HFFc6 (cell line): ENCODE results near the gene TSKS. TPM values are rescaled to one million over a fixed set of nuclear protein-coding genes. Genes with fewer than 3 reads are reported as not detected.
A peak's percentile ranks its signal among the peaks of the same experiment; 100 is the strongest.

Experiments
- DNase-seq: peaks from one replicate; pipeline ENCODE4 v3.0.0-alpha.2; 2018
- H3K27ac Mint-ChIP-seq: 2 replicates; pipeline ENCODE4 v1.8.0; 2020; ENCODE audit warnings: mild to moderate bottlenecking, mixed read lengths
- H3K27me3 Mint-ChIP-seq: 2 replicates; pipeline ENCODE4 v1.8.0; 2021; ENCODE audit warnings: mild to moderate bottlenecking, moderate library complexity, mixed read lengths; ENCODE audit not compliant: insufficient read depth
- H3K36me3 Mint-ChIP-seq: 2 replicates; pipeline ENCODE4 v1.8.0; 2021; ENCODE audit warnings: low read depth, mixed read lengths
- H3K4me1 Mint-ChIP-seq: 2 replicates; pipeline ENCODE4 v1.8.0; 2020; ENCODE audit warnings: low read depth, mixed read lengths
- H3K4me3 Mint-ChIP-seq: 2 replicates; pipeline ENCODE4 v1.8.0; 2020; ENCODE audit warnings: mild to moderate bottlenecking, moderate library complexity, mixed read lengths
- H3K9me3 Mint-ChIP-seq: 2 replicates; pipeline ENCODE4 v1.8.0; 2020; ENCODE audit warnings: mild to moderate bottlenecking, mixed read lengths
- CTCF ChIP-seq: fragments of 200-600 bp; sonication (generic); IDR thresholded peaks from 2 replicates; pipeline ENCODE4 v1.5.0; 2021; ENCODE audit warnings: antibody characterized with exemption, mild to moderate bottlenecking
- total RNA-seq, 6 experiments: library from RNA; stranded (reverse); fragmentation: NEBNext Ultra II Directional; extraction: Animal tissue kit (Norgen Biotek cat#: 25700); gene quantifications; 2 replicates in 1 of 6; 3 replicates in 5 of 6; pipeline ENCODE4 v1.2.3, GENCODE V29; 2021

TSKS gene
- total RNA-seq, 6 experiments from 2014 or later: not detected

GRCh38 chr19:49776371-49776764 is 13.3 kb upstream of the TSKS start:
- Mint-ChIP-seq H3K9me3 (no peaks in the 10 kb centered on the region), H3K4me3 (no peak overlapping the region), H3K4me1 (peaks cover 8% of the 10 kb centered on the region), H3K27me3 (0 out of 2 replicates have a peak, but pooled peaks cover 2% of the 10 kb centered on the region), H3K36me3 (no peaks in the 10 kb centered on the region), H3K27ac (peak overlapping the region; percentile 8; the same call in 1 of the 2 replicates)
- TF ChIP-seq CTCF: no peak
- no peak for DNase-seq

- no peaks in the 10 kb centered on the region for H3K36me3 Mint-ChIP-seq
- H3K9me3 Mint-ChIP-seq: no peaks in the 10 kb centered on the region
- no peak for TF ChIP-seq CTCF
- no peak overlapping the region for H3K4me3 Mint-ChIP-seq
- H3K27me3 Mint-ChIP-seq: 0 out of 2 replicates have a peak, but pooled peaks cover 2% of the 10 kb centered on the region
- no peak for DNase-seq
- H3K4me1 Mint-ChIP-seq: peaks cover 8% of the 10 kb centered on the region
- no peak overlapping the region; the same call in 1 of the 2 replicates for H3K27ac Mint-ChIP-seq
Observed at GRCh38 chr19:49775742-49776370, 12.8 kb upstream of the TSKS start.

- DNase-seq: no peak
- no peak for TF ChIP-seq CTCF
- Mint-ChIP-seq H3K4me3 (no peak overlapping the region), H3K36me3 (peaks cover 4% of the 10 kb centered on the region; the same call in 1 of the 2 replicates), H3K27ac (no peak overlapping the region), H3K9me3 (no peaks in the 10 kb centered on the region), H3K27me3 (peaks cover 2% of the 10 kb centered on the region; the same call in 1 of the 2 replicates), H3K4me1 (peaks cover 8% of the 10 kb centered on the region)
Observed at GRCh38 chr19:49774969-49775368, 11.9 kb upstream of the TSKS start.

- H3K27ac Mint-ChIP-seq: peak overlapping the region; percentile 55
- H3K4me1 Mint-ChIP-seq: peaks cover 15% of the 10 kb centered on the region
- peaks cover 2% of the 10 kb centered on the region; the same call in 1 of the 2 replicates for H3K27me3 Mint-ChIP-seq
- DNase-seq: no peak
- peaks cover 4% of the 10 kb centered on the region; the same call in 1 of the 2 replicates for H3K36me3 Mint-ChIP-seq
- no peak overlapping the region for H3K4me3 Mint-ChIP-seq
- TF ChIP-seq CTCF: no peak
- H3K9me3 Mint-ChIP-seq: no peaks in the 10 kb centered on the region
Observed at GRCh38 chr19:49773663-49774350, 10.7 kb upstream of the TSKS start.

- TF ChIP-seq CTCF: no peak
- DNase-seq: no peak
- Mint-ChIP-seq H3K27me3 (peaks cover 2% of the 10 kb centered on the region; the same call in 1 of the 2 replicates), H3K9me3 (no peaks in the 10 kb centered on the region), H3K4me3 (no peak overlapping the region), H3K36me3 (peaks cover 11% of the 10 kb centered on the region; the same call in 1 of the 2 replicates), H3K4me1 (peaks cover 24% of the 10 kb centered on the region), H3K27ac (no peak overlapping the region)
Observed at GRCh38 chr19:49772850-49773432, 9.8 kb upstream of the TSKS start.
